ENCODE data around the gene ADAM15. TPM values are rescaled to one million over a fixed set of nuclear protein-coding genes. Genes with fewer than 3 reads are reported as not detected.

Gene ADAM15
- total and polyA plus RNA-seq, 2 of the 8 experiments (the other 6 are each of a cell fraction or from before 2014, with no cell fraction given), result 32.9 to 37.6 TPM

- Histone ChIP-seq H4K5ac (ENCODE audit: insufficient read length, low read depth, low read length) (no peak overlapping the region), H4K20me1 (replicated peaks in 1 of 2; ENCODE audit: control insufficient read depth in 1 of 2, insufficient read depth in 2 of 2, low read length in 2 of 2) (no peaks in the 10 kb centered on the region), H3K18ac (ENCODE audit: extremely low read depth, low read length) (no peak overlapping the region), H3K23ac (ENCODE audit: insufficient read length) (no peak overlapping the region), H3K4me2 (ENCODE audit: insufficient read depth in 1 of 2, low read depth in 2 of 2, low read length in 2 of 2) (no peak overlapping the region), H4K91ac (replicated peaks; ENCODE audit: insufficient read length, low read length) (no peak overlapping the region), H3K4ac (replicated peaks; ENCODE audit: insufficient read length, low read depth, low read length) (no peak overlapping the region), H3K9ac (replicated peaks in 1 of 4; ENCODE audit: extremely low read depth in 1 of 4, low read depth in 3 of 4, low read length in 3 of 4) (no peak overlapping the region), H2BK5ac (ENCODE audit: low read depth, low read length) (no peak overlapping the region), H3K4me1 (replicated peaks in 1 of 4; ENCODE audit: control insufficient read depth in 3 of 4, insufficient read depth in 4 of 4, low read length in 3 of 4) (peaks cover 0 to 10% (median 8%) of the 10 kb centered on the region in 4 experiments; a peak in 5 of 7 replicates), H3K36me3 (ENCODE audit: control insufficient read depth in 2 of 4, insufficient read depth in 4 of 4, low read length in 3 of 4) (no peaks in the 10 kb centered on the region), H3K79me1 (ENCODE audit: low read depth, low read length) (no peaks in the 10 kb centered on the region), H3K14ac (ENCODE audit: insufficient read length) (no peak overlapping the region), H2BK20ac (ENCODE audit: low read length) (no peak overlapping the region), H4K8ac (ENCODE audit: extremely low read depth, insufficient read depth, low read length) (no peak overlapping the region), H3K23me2 (ENCODE audit: low read depth, low read length) (no peaks in the 10 kb centered on the region), H2BK12ac (ENCODE audit: low read depth, low read length) (0 out of 2 replicates have a peak overlapping the region, but pooled peaks have one; percentile 27), H2BK120ac (replicated peaks; ENCODE audit: low read depth, low read length) (no peak overlapping the region), H3K4me3 (ENCODE audit: extremely low read depth in 1 of 4, insufficient read depth in 2 of 4, low read depth in 3 of 4, low read length in 4 of 4) (no peak overlapping the region), H2BK15ac (ENCODE audit: low read length) (no peak overlapping the region), H3K79me2 (ENCODE audit: control insufficient read depth in 1 of 2, insufficient read depth in 2 of 2, low read length in 2 of 2) (no peaks in the 10 kb centered on the region), H3K27me3 (replicated peaks in 1 of 4; ENCODE audit: control insufficient read depth in 3 of 4, extremely low read depth in 1 of 4, insufficient read depth in 3 of 4, low read length in 3 of 4) (peaks cover 0 to 13% (median 2%) of the 10 kb centered on the region in 4 experiments; a peak in 2 of 7 replicates), H2AFZ (ENCODE audit: low read length) (no peak overlapping the region), H3K9me3 (ENCODE audit: insufficient read depth in 2 of 2, low read depth in 1 of 2, low read length in 1 of 2) (no peaks in the 10 kb centered on the region), H2AK5ac (ENCODE audit: low read depth, low read length) (no peak overlapping the region), H3K56ac (replicated peaks; ENCODE audit: insufficient read length, low read depth, low read length) (no peak overlapping the region), H3K27ac (ENCODE audit: low read depth, low read length) (no peak overlapping the region)
- FAIRE-seq (no peak), DNase-seq (ENCODE audit: low read depth in 1 of 2, low spot score in 2 of 2) (no peak)
- POLR2A ChIA-PET (ENCODE audit: partially characterized antibody), result interaction anchor here (0.6 to 1.8 kb wide), 3 partner anchors 73 to 80 kb away, joined by 3 to 7 read pairs (median 7); partner anchors contain the start of gene KRTCAP2
- WGBS, 2 experiments (ENCODE audit: extremely low coverage in 1 of 2, insufficient coverage in 1 of 2, insufficient read length in 1 of 2, insufficient replicate concordance in 2 of 2, low coverage in 1 of 2, low lambda C conversion rate in 2 of 2, missing lambda C conversion rate in 1 of 2), result 88% methylated on average over 12 of the region's 12 CpGs; no CpG with 5 or more reads in 1 of the 2 experiments
- CTCF ChIA-PET (ENCODE audit: partially characterized antibody), result interaction anchor here (1.3 to 6.3 kb wide), 11 partner anchors 19 to 78 kb away, joined by 5 to 215 read pairs (median 11); partner anchors contain the start of genes EFNA4, KRTCAP2 and TRIM46
- TF ChIP-seq POU5F1 (IDR thresholded peaks at IDR 0.05; ENCODE audit: low read depth, low read length) (no peak), POLR2A (IDR thresholded peaks at IDR 0.05; ENCODE audit: control extremely low read depth in 1 of 2, low read depth in 2 of 2, low read length in 2 of 2) (no peak), TCF12 (IDR thresholded peaks at IDR 0.05; ENCODE audit: low read depth, low read length) (no peak), YY1 (IDR thresholded peaks at IDR 0.05; ENCODE audit: low read depth, low read length) (no peak), RXRA (IDR thresholded peaks at IDR 0.05; ENCODE audit: insufficient read depth, low read depth, low read length) (no peak), PHF8 (conservative IDR thresholded peaks at IDR 0.05; ENCODE audit: low read depth, low read length) (no peak), KDM4A (IDR thresholded peaks at IDR 0.05; ENCODE audit: low read depth, low read length, severe bottlenecking) (no peak), SUZ12 (IDR thresholded peaks at IDR 0.05; ENCODE audit: low read length) (no peak), FOSL1 (IDR thresholded peaks at IDR 0.05; ENCODE audit: insufficient read depth, low read depth, low read length) (no peak), RAD21 (IDR thresholded peaks at IDR 0.05 in 1 of 2, conservative IDR thresholded peaks at IDR 0.05 in 1 of 2; ENCODE audit: low read depth in 2 of 2, low read length in 2 of 2) (no peak), KDM5A (IDR thresholded peaks at IDR 0.05; ENCODE audit: low read length) (no peak), SAP30 (IDR thresholded peaks at IDR 0.05; ENCODE audit: insufficient read depth, insufficient replicate concordance, low read length) (no peak), NANOG (IDR thresholded peaks at IDR 0.05; ENCODE audit: insufficient read depth, low read depth, low read length, poor library complexity, severe bottlenecking) (no peak), TAF1 (IDR thresholded peaks at IDR 0.05; ENCODE audit: low read depth, low read length) (no peak)
These were observed 41.5 kb downstream of the ADAM15 start for GRCh38 chr1:155092641-155093040.

Data from H1 (cell line).